ENCODE measurements around the gene ZNF780B.
A peak's percentile ranks its signal among the peaks of the same experiment; 100 is the strongest.
"Not testable (repeated sequence)": the region's sequence is repeated elsewhere in the genome, so short reads cannot be mapped to it uniquely, and the experiment has no call there.

ZNF780B gene

GRCh38 chr19:40055832-40056504 lies at the start of gene ZNF780B:
ZNF780B (minus strand) TSS chr19:40056231; CDS start chr19:40050332, 5,899 bp downstream.
- peak; percentile 0 to 79 (median 56) for DNase-seq

- no peak for DNase-seq
Observed at GRCh38 chr19:40104754-40105153, 48.7 kb upstream of the ZNF780B start.

GRCh38 chr19:40103600-40103999 lies 47.6 kb upstream of the ZNF780B start:
- DNase-seq = no peak

- no peak for DNase-seq
Observed at GRCh38 chr19:40101813-40102212, 45.8 kb upstream of the ZNF780B start.

GRCh38 chr19:40093416-40093815 lies 37.4 kb upstream of the ZNF780B start:
- DNase-seq = no peak

GRCh38 chr19:40091205-40092129 lies 35.4 kb upstream of the ZNF780B start:
- DNase-seq = no peak

- peak in 13 of 14 donors; percentile 51 to 91 (median 81) for DNase-seq
Observed at GRCh38 chr19:40090241-40091204, 34.5 kb upstream of the ZNF780B start, which contains the start of gene ZNF780A. ZNF780A (minus strand) TSS chr19:40090943; CDS start chr19:40084753, 6,190 bp downstream.

GRCh38 chr19:40089462-40089861 lies 33.4 kb upstream of the ZNF780B start:
- DNase-seq = peak in 2 of 14 donors; percentile 7 to 26

- no peak for DNase-seq
Observed at GRCh38 chr19:40088299-40089047, 32.4 kb upstream of the ZNF780B start.

- no peak for DNase-seq
Observed at GRCh38 chr19:40084948-40085347, 28.9 kb upstream of the ZNF780B start.

GRCh38 chr19:40081411-40081810 lies 25.4 kb upstream of the ZNF780B start:
- DNase-seq = no peak

- DNase-seq = no peak
Observed at GRCh38 chr19:40080289-40080688, 24.3 kb upstream of the ZNF780B start.

- DNase-seq = no peak
Observed at GRCh38 chr19:40078377-40078776, 22.3 kb upstream of the ZNF780B start.

GRCh38 chr19:40070058-40070457 lies 14.0 kb upstream of the ZNF780B start:
- DNase-seq = no peak

- DNase-seq = no peak
Observed at GRCh38 chr19:40059624-40060023, 3.6 kb upstream of the ZNF780B start.

GRCh38 chr19:40057166-40057565 lies 1.1 kb upstream of the ZNF780B start:
- DNase-seq = no peak

- DNase-seq = no peak
Observed at GRCh38 chr19:40056505-40056904, 474 bp upstream of the ZNF780B start.

- DNase-seq = peak in 1 of 14 donors; percentile 0
Observed at GRCh38 chr19:40055049-40055448, 982 bp downstream of the ZNF780B start.

- no peak for DNase-seq
Observed at GRCh38 chr19:40054632-40055031, 1.4 kb downstream of the ZNF780B start.

- DNase-seq = no peak
Observed at GRCh38 chr19:40053491-40053890, 2.5 kb downstream of the ZNF780B start.

GRCh38 chr19:40041718-40042117 lies 14.3 kb downstream of the ZNF780B start:
- DNase-seq = not testable (repeated sequence)
